Medulla oblongata (tissue), 1 donor: Measurements from ENCODE around the gene RER1.

ENCODE experiments used
- DNase-seq: peaks from one replicate; pipeline ENCODE4 v3.0.0-alpha.2; 2015; ENCODE audit errors: extremely low spot score

Gene RER1

GRCh38 chr1:2353551-2354438 lies 37.8 kb upstream of the RER1 start:
- DNase-seq: no peak

GRCh38 chr1:2354511-2355372 lies 36.9 kb upstream of the RER1 start:
- no peak for DNase-seq

- DNase-seq: no peak
Measured at GRCh38 chr1:2355373-2356261, 36.0 kb upstream of the RER1 start.

GRCh38 chr1:2356401-2356800 lies 35.2 kb upstream of the RER1 start:
- no peak for DNase-seq

GRCh38 chr1:2356911-2357845 lies 34.5 kb upstream of the RER1 start:
- DNase-seq: no peak

GRCh38 chr1:2358072-2358471 lies 33.6 kb upstream of the RER1 start:
- DNase-seq: no peak

- DNase-seq: no peak
Measured at GRCh38 chr1:2358651-2359640, 32.7 kb upstream of the RER1 start.

GRCh38 chr1:2360588-2361364 lies 30.9 kb upstream of the RER1 start:
- no peak for DNase-seq

- DNase-seq: no peak
Measured at GRCh38 chr1:2363847-2364513, 27.7 kb upstream of the RER1 start.

- DNase-seq: no peak
Measured at GRCh38 chr1:2368053-2368744, 23.4 kb upstream of the RER1 start.

GRCh38 chr1:2372551-2373490 lies 18.8 kb upstream of the RER1 start:
- DNase-seq: no peak

- no peak for DNase-seq
Measured at GRCh38 chr1:2373551-2374251, 17.9 kb upstream of the RER1 start.

GRCh38 chr1:2374252-2375155 lies 17.1 kb upstream of the RER1 start:
- DNase-seq: no peak

GRCh38 chr1:2375246-2375922 lies 16.3 kb upstream of the RER1 start:
- DNase-seq: no peak
